Ovary (tissue), 9 donors: Measurements from ENCODE around the gene MTA1. TPM values are rescaled to one million over a fixed set of nuclear protein-coding genes. Genes with fewer than 3 reads are reported as not detected.

Experiments used
- DNase-seq, 5 donors: peaks; one replicate each; pipeline ENCODE4 v3.0.0-alpha.2; 2019 to 2020
- H3K27ac ChIP-seq, 2 donors: fragments of 200-600 bp; one replicate each; pipeline versions ENCODE4 v1.5.1 to v1.8.0; 2019 to 2022
- H3K27me3 ChIP-seq: fragments of 200-600 bp; one replicate; pipeline ENCODE4 v1.8.0; 2022
- H3K36me3 ChIP-seq: fragments of 200-600 bp; sonication (generic); one replicate; pipeline ENCODE4 v1.5.1; 2019
- H3K4me1 ChIP-seq: one replicate; pipeline ENCODE4 v1.8.1; 2013; ENCODE audit warnings: mild to moderate bottlenecking, moderate library complexity; ENCODE audit not compliant: insufficient read depth
- H3K4me3 ChIP-seq: fragments of 200-600 bp; sonication (generic); one replicate; pipeline ENCODE4 v1.5.1; 2017
- H3K9me3 ChIP-seq, 2 donors: fragments of 200-600 bp in 1 of 2; sonication (generic) in 1 of 2; one replicate each; pipeline versions ENCODE4 v1.5.1 to v1.8.1; 2013 to 2019; ENCODE audit warnings: mild to moderate bottlenecking in 1 of 2, moderate library complexity in 1 of 2
- CTCF ChIP-seq, 3 donors: fragments of 450-650 bp in 2 of 3; fragments of 200-600 bp in 1 of 3; IDR thresholded peaks; one replicate each; pipeline versions ENCODE4 v1.5.1 to v1.8.0; 2016 to 2022; ENCODE audit warnings: antibody characterized with exemption in 3 of 3, mild to moderate bottlenecking in 1 of 3
- EP300 ChIP-seq: sonication (generic); formaldehyde crosslinking; IDR thresholded peaks from one replicate; pipeline ENCODE4 v1.6.1; 2017; ENCODE audit warnings: antibody characterized with exemption
- POLR2A ChIP-seq: fragments of 450-650 bp; IDR thresholded peaks from one replicate; pipeline ENCODE4 v1.6.1; 2017; ENCODE audit warnings: antibody characterized with exemption, mild to moderate bottlenecking, moderate library complexity
- WGBS, 3 donors: extraction: QIAGEN DNeasy Blood & Tissue Kit in 1 of 3; methylation state at CpG; one replicate each; pipeline versions ENCODE4 v1.1.5 to v1.1.7; 2013 to 2017; 5-methylcytosine and 5-hydroxymethylcytosine counted together
- intact Hi-C, 4 donors: fragments of 100-400 bp; cut with DNase I; formaldehyde crosslinking; loops; one replicate each; pipeline versions ENCODE4 v1.11.0 to v1.15.1; 2022 to 2023
- polyA plus RNA-seq, 2 donors: library from polyadenylated mRNA; stranded (reverse); fragments of 200-250 nt in 1 of 2; fragments of 350-450 nt in 1 of 2; fragmentation: Illumina TruSeq in 1 of 2; extraction: RNeasy Lipid Tissue Mini Kit (QIAGEN cat#74804) in 1 of 2; gene quantifications; one replicate each; pipeline ENCODE4 v1.2.3, GENCODE V29; 2013 to 2014
- total RNA-seq, 7 donors: library from RNA; depleted of rRNA in 2 of 7; stranded (reverse); fragments of >200 nt in 2 of 7; fragmentation: NEBNext Ultra II Directional in 3 of 7; extraction: Animal tissue kit (Norgen Biotek cat#: 25700) in 3 of 7; gene quantifications; one replicate each; pipeline versions ENCODE4 v1.1.0 to v1.2.4, GENCODE V29; 2016 to 2023
- donor health status: DM: no; HTN: no; CAD: no; lungs with moderate emphysema.
- donor health status: DM: no; HTN: no; CAD: no.
- donor health status: Bipolar disorder and iron deficiency.
- donor health status: DM: yes; HTN: yes; CAD: no.
- donor health status: DM: no; HTN: no; CAD: no.
- donor health status: DM: yes; HTN: yes; CAD: no.

MTA1 gene
- total and polyA plus RNA-seq, 9 donors, result 23.0 to 128 (median 104) TPM

GRCh38 chr14:105440554-105440900, 20.9 kb downstream of the MTA1 start:
- Histone ChIP-seq H3K27me3 (no peaks in the 10 kb centered on the region), H3K27ac (no peak overlapping the region), H3K4me1 (peaks cover 2% of the 10 kb centered on the region), H3K9me3 (no peaks in the 10 kb centered on the region), H3K4me3 (no peak overlapping the region), H3K36me3 (no peaks in the 10 kb centered on the region)
- DNase-seq, result no peak
- WGBS, 3 donors, result 92 to 94% (median 93%) methylated on average over 14 to 15 of the region's 15 CpGs
- intact Hi-C loops, result no loop called here
- TF ChIP-seq CTCF (IDR thresholded peaks at IDR 0.05) (no peak), EP300 (no peak), POLR2A (no peak)

DNA sequence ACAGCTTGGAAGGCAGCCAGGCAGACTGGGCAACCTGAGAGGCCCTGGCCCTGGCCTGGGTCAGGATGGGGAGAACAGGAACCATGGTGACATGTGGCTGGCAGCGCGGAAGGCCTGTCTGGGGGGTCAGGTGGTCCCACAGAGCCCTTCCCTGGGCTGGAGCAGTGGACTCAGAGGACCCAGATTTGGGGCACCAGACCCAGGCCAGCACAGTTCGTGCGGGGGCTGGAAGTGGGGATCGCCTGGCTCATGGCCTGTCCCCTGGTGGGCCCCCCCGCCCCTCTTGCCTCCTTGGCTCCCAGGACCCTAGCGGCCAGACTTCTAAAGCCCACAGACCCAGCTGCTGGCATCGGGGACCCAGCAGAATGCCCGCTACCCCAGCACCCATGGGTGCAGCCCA, 21.4 kb downstream of the MTA1 start:
- H3K36me3 ChIP-seq, result no peaks in the 10 kb centered on the region
- WGBS, 3 donors, result 94 to 100% (median 98%) methylated on average over 5 to 9 of the region's 9 CpGs

GRCh38 chr14:105442125-105442524, 22.5 kb downstream of the MTA1 start:
- intact Hi-C loops, result no loop called here
- no peaks in the 10 kb centered on the region for H3K36me3 ChIP-seq
- TF ChIP-seq EP300 (no peak), CTCF (IDR thresholded peaks at IDR 0.05) (no peak), POLR2A (no peak)

More for the DNA sequence above, 21.4 kb downstream of the MTA1 start:
- TF ChIP-seq CTCF (IDR thresholded peaks at IDR 0.05), result no peak
- no peak for TF ChIP-seq EP300
- no peak for TF ChIP-seq POLR2A
- Histone ChIP-seq H3K9me3 (no peaks in the 10 kb centered on the region), H3K4me1 (peaks cover 2% of the 10 kb centered on the region), H3K27me3 (no peaks in the 10 kb centered on the region), H3K27ac (no peak overlapping the region), H3K4me3 (no peak overlapping the region)
- intact Hi-C loops, result no loop called here
- no peak for DNase-seq

DNA sequence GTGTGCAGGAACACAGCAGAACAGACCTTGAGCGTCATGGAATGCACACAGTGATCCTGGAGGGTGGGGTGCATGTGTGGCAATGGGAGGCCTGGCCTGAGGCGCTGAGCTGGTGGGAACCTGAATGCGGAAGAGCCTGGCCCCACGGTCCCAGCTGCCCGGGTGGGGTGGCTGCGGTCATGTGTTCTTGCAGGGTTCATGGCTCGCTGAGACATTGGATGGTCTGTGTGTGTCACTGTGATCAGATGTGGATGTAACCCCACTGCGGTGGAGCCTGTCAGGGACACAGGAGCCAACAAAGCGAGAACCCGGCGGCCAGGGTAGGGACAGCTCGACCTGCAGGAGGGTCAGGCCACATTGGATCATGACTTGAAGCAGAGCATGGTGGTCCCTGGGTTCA, 23.2 kb downstream of the MTA1 start:
- peaks cover 2% of the 10 kb centered on the region for H3K4me1 ChIP-seq
- TF ChIP-seq EP300, result no peak
- no peak for TF ChIP-seq POLR2A
- no peaks in the 10 kb centered on the region for H3K9me3 ChIP-seq
- H3K36me3 ChIP-seq, result no peaks in the 10 kb centered on the region
- no peak overlapping the region for H3K27ac ChIP-seq
- no peak for DNase-seq
- 83 to 87% (median 85%) methylated on average over 12 of the region's 12 CpGs for WGBS, 3 donors
- H3K27me3 ChIP-seq, result no peaks in the 10 kb centered on the region
- intact Hi-C loops, result no loop called here
- no peak overlapping the region for H3K4me3 ChIP-seq

More at GRCh38 chr14:105442125-105442524, 22.5 kb downstream of the MTA1 start:
- Histone ChIP-seq H3K27me3 (no peaks in the 10 kb centered on the region), H3K27ac (no peak overlapping the region), H3K4me3 (no peak overlapping the region), H3K4me1 (peaks cover 2% of the 10 kb centered on the region), H3K9me3 (no peaks in the 10 kb centered on the region)
- 68 to 70% (median 70%) methylated on average over 17 of the region's 17 CpGs for WGBS, 3 donors
- DNase-seq, result no peak

DNA sequence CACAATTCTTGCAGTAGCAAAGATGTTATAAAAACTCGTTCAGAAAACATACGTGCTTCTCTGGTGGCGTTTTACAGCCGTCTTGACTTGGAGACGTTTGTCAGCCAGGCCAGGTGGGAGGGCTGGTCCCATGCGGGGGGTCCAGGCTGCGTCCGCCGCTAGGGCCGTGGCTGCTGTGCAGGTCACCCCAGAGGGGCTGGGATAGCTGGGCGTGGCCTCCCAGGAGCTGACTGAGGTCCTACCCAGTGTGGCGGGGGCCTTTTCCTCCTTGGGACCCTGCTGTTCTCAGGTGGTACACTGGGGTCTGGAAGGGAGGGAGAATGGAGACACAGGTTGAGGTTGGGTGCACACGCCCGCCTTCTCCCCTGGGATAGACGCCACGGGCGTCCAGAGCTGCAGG, 25.2 kb downstream of the MTA1 start:
- no peaks in the 10 kb centered on the region for H3K9me3 ChIP-seq
- H3K4me3 ChIP-seq, result no peak overlapping the region
- no peaks in the 10 kb centered on the region for H3K27me3 ChIP-seq
- TF ChIP-seq EP300 (no peak), CTCF (IDR thresholded peaks at IDR 0.05) (no peak), POLR2A (no peak)
- no peak for DNase-seq
- intact Hi-C loops, result no loop called here
- peaks cover 2% of the 10 kb centered on the region for H3K4me1 ChIP-seq
- H3K36me3 ChIP-seq, result no peaks in the 10 kb centered on the region
- WGBS, 3 donors, result 76 to 85% (median 85%) methylated on average over 17 of the region's 17 CpGs
- no peak overlapping the region for H3K27ac ChIP-seq
